ENCODE results near the gene GPR68. TPM values are rescaled to one million over a fixed set of nuclear protein-coding genes. Genes with fewer than 3 reads are reported as not detected.

GPR68 gene
- total RNA-seq, 1 donor from 2014 or later, result 6.3 TPM

- H3K4me3 ChIP-seq, result peak overlapping the region; percentile 45
- no peaks in the 10 kb centered on the region for H3K36me3 ChIP-seq
- no peak for DNase-seq
- no peak for ATAC-seq
- peaks cover 9% of the 10 kb centered on the region for H3K4me1 ChIP-seq
- H3K27ac ChIP-seq, result no peak overlapping the region
- TF ChIP-seq CTCF (IDR thresholded peaks at IDR 0.05), result no peak
- H3K27me3 ChIP-seq, result no peaks in the 10 kb centered on the region
- H3K9me3 ChIP-seq, result no peaks in the 10 kb centered on the region
- intact Hi-C loops (cut with DNase I), result no loop called here
These were observed 18.8 kb upstream of the GPR68 start for GRCh38 chr14:91263329-91263728.

GRCh38 chr14:91261986-91262549 is 17.6 kb upstream of the GPR68 start:
- ATAC-seq, result peak; percentile 6
- Histone ChIP-seq H3K27me3 (no peaks in the 10 kb centered on the region), H3K4me3 (no peak overlapping the region), H3K36me3 (no peaks in the 10 kb centered on the region), H3K9me3 (no peaks in the 10 kb centered on the region), H3K4me1 (peaks cover 20% of the 10 kb centered on the region), H3K27ac (no peak overlapping the region)
- TF ChIP-seq CTCF (IDR thresholded peaks at IDR 0.05), result no peak
- intact Hi-C loops (cut with DNase I), result no loop called here
- no peak for DNase-seq

GRCh38 chr14:91261115-91261514 is 16.6 kb upstream of the GPR68 start:
- H3K9me3 ChIP-seq, result no peaks in the 10 kb centered on the region

GRCh38 chr14:91258876-91259275 is 14.4 kb upstream of the GPR68 start:
- ATAC-seq, result no peak
- no peak overlapping the region for H3K27ac ChIP-seq

More at GRCh38 chr14:91261115-91261514, 16.6 kb upstream of the GPR68 start:
- DNase-seq (no peak), ATAC-seq (peak; percentile 12)
- Histone ChIP-seq H3K4me3 (no peak overlapping the region), H3K27ac (no peak overlapping the region), H3K36me3 (no peaks in the 10 kb centered on the region), H3K27me3 (no peaks in the 10 kb centered on the region), H3K4me1 (peaks cover 20% of the 10 kb centered on the region)
- intact Hi-C loops (cut with DNase I), result no loop called here
- TF ChIP-seq CTCF (IDR thresholded peaks at IDR 0.05), result no peak

GRCh38 chr14:91258011-91258618 is 13.6 kb upstream of the GPR68 start:
- Histone ChIP-seq H3K27ac (peak overlapping the region; percentile 31), H3K36me3 (no peaks in the 10 kb centered on the region), H3K9me3 (no peaks in the 10 kb centered on the region), H3K27me3 (no peaks in the 10 kb centered on the region), H3K4me1 (peaks cover 22% of the 10 kb centered on the region), H3K4me3 (no peak overlapping the region)
- ATAC-seq (peak; percentile 14), DNase-seq (no peak)
- TF ChIP-seq CTCF (IDR thresholded peaks at IDR 0.05), result no peak
- intact Hi-C loops (cut with DNase I), result no loop called here

More at GRCh38 chr14:91258876-91259275, 14.4 kb upstream of the GPR68 start:
- peaks cover 19% of the 10 kb centered on the region for H3K4me1 ChIP-seq
- no peaks in the 10 kb centered on the region for H3K27me3 ChIP-seq
- intact Hi-C loops (cut with DNase I), result no loop called here
- no peak overlapping the region for H3K4me3 ChIP-seq
- DNase-seq, result no peak
- no peaks in the 10 kb centered on the region for H3K9me3 ChIP-seq
- H3K36me3 ChIP-seq, result no peaks in the 10 kb centered on the region
- no peak for TF ChIP-seq CTCF (IDR thresholded peaks at IDR 0.05)

Data from upper lobe of right lung (tissue), 1 donor.